Fibroblast of pulmonary artery (primary cell): Measurements from ENCODE around the gene ANXA2.

ENCODE experiments used
- DNase-seq: peaks from one replicate; pipeline ENCODE4 v3.0.0-alpha.2; 2010; ENCODE audit warnings: low read depth
- H3K4me3 ChIP-seq: replicated peaks from 2 replicates; pipeline ENCODE4 v1.5.1; 2011; ENCODE audit warnings: low read depth, mild to moderate bottlenecking, control low read depth, low read length, moderate library complexity
- CTCF ChIP-seq: IDR thresholded peaks from 2 replicates; pipeline ENCODE4 v1.5.1; 2011; ENCODE audit warnings: mild to moderate bottlenecking, control low read depth, low read length, inconsistent platforms; ENCODE audit errors: missing control alignments

ANXA2 gene

GRCh38 chr15:60315878-60316277, 81.9 kb downstream of the ANXA2 start:
- H3K4me3 ChIP-seq = no peak overlapping the region
- TF ChIP-seq CTCF = no peak
- DNase-seq = no peak

GRCh38 chr15:60313906-60314305, 83.9 kb downstream of the ANXA2 start:
- no peak overlapping the region for H3K4me3 ChIP-seq
- no peak for DNase-seq
- no peak for TF ChIP-seq CTCF

- DNase-seq = no peak
- H3K4me3 ChIP-seq = no peak overlapping the region
- TF ChIP-seq CTCF = no peak
Measured at GRCh38 chr15:60307034-60307433, 90.8 kb downstream of the ANXA2 start.

GRCh38 chr15:60301024-60301423, 96.8 kb downstream of the ANXA2 start:
- no peak overlapping the region for H3K4me3 ChIP-seq
- TF ChIP-seq CTCF = no peak
- no peak for DNase-seq

- DNase-seq = peak; percentile 2
- H3K4me3 ChIP-seq = no peak overlapping the region
- no peak for TF ChIP-seq CTCF
Measured at GRCh38 chr15:60299452-60300047, 98.2 kb downstream of the ANXA2 start.
